Measurements from ENCODE around the gene CD22.
"Not testable (repeated sequence)": the region's sequence is repeated elsewhere in the genome, so short reads cannot be mapped to it uniquely, and the experiment has no call there.

CD22 gene

DNA sequence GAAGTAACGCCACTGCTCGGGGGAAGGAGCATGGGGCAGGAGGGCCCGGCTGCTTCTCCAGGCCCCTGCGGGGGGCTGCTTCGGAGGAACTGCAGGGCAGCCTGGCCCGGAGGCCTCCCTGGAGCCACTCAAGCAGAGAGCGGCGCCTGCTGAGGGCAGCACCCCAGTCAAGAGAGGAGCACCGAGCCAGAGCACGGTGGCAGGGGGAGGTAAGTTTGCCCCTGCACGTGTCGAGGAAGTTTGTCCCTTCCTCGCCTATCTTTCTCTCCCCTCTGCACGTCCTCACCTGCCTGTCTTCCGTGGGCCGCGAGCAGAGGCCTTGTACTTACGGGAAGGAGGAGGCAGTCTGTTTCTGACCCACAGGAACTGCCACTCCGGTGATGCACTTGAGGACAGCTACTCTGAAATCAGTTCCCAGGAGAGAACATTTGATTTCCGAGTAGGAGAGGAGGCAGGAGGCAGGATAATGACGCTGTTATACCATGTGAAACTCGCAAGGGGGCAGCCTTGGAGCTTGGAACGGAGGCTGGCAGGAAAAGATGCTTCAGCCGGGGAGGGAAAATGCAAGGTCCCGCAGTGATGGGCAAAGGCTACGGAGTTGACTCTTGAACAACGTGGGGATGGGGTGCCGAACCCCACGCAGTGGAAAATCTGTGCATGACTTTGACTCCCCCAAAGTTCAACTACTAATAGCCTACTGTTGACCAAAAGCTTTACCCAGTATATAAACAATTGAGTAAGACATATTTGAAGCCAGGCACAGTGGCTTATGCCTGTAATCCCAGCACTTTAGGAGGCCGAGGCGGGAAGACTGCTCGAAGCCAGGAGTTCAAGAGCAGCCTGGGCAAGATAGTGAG, 23.7 kb downstream of the CD22 start:
- ChIA-PET POLR2A (ENCODE audit: low non-redundant PET) (no interaction called here), CTCF (interaction anchor here (0.5 to 2.7 kb wide), 25 partner anchors 8 to 560 kb away, joined by 3 to 52 read pairs (median 4); no protein-coding TSS in a partner anchor)
- peak; percentile 86 for DNase-seq (ENCODE audit: low spot score)
- no peak overlapping the region for H3K27ac ChIP-seq
- TF ChIP-seq, protein P1, sequence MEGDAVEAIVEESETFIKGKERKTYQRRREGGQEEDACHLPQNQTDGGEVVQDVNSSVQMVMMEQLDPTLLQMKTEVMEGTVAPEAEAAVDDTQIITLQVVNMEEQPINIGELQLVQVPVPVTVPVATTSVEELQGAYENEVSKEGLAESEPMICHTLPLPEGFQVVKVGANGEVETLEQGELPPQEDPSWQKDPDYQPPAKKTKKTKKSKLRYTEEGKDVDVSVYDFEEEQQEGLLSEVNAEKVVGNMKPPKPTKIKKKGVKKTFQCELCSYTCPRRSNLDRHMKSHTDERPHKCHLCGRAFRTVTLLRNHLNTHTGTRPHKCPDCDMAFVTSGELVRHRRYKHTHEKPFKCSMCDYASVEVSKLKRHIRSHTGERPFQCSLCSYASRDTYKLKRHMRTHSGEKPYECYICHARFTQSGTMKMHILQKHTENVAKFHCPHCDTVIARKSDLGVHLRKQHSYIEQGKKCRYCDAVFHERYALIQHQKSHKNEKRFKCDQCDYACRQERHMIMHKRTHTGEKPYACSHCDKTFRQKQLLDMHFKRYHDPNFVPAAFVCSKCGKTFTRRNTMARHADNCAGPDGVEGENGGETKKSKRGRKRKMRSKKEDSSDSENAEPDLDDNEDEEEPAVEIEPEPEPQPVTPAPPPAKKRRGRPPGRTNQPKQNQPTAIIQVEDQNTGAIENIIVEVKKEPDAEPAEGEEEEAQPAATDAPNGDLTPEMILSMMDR (conservative IDR thresholded peaks at IDR 0.05; ENCODE audit: low read depth): peak; percentile 83

DNA sequence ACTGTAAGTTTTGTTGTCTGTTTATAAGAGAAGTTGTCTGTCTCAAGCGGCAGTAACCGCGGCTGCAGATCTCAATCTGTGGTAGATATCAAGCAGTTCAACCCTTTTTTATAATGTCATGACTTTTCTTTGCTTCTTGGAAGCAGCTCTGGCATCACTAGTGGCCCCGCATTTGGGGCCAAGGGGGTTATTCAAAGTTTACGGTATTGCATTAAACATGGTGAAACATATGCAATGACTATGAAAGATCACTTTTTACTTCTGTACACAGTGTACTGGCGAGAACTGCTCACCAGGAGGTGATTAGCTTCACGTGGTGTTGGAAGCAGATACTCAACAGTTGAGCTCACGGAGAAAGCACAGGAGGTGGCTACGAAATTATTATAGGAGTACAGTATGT, 24.6 kb downstream of the CD22 start:
- H3K27ac ChIP-seq: no peak overlapping the region
- no peak for DNase-seq (ENCODE audit: low spot score)
- POLR2A ChIA-PET (ENCODE audit: low non-redundant PET): no interaction called here
- TF ChIP-seq, protein P1 (conservative IDR thresholded peaks at IDR 0.05; ENCODE audit: low read depth): no peak
- CTCF ChIA-PET: interaction anchor here (0.6 to 2.7 kb wide), 11 partner anchors 8 to 142 kb away, joined by 3 to 52 read pairs (median 6); no protein-coding TSS in a partner anchor

DNA sequence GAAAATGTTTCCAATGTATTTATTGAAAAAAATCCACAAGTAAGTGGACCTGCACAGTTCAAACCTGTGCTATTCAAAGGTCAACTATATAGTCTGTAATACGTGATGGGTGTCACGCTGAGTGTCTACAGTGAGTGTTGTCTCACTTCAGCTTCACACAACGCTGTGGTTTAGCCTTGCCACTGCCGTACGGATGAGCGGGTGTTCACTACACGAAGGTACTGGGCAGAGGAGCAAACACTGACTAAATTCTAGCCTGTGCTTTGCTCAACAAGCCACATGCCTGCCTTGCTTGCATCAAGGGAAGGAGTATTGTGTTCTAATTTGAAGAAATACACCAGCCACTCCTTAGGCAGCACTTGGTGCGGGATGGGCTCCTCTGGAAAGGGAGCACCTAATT, 25.9 kb downstream of the CD22 start:
- ChIA-PET CTCF (interaction anchor here (0.6 to 2.7 kb wide), 6 partner anchors 86 to 289 kb away, joined by 4 to 52 read pairs (median 4); partner anchors contain the start of gene USF2), POLR2A (ENCODE audit: low non-redundant PET) (no interaction called here)
- no peak overlapping the region for H3K27ac ChIP-seq
- TF ChIP-seq, protein P1 (conservative IDR thresholded peaks at IDR 0.05; ENCODE audit: low read depth): no peak
- DNase-seq (ENCODE audit: low spot score): no peak

DNA sequence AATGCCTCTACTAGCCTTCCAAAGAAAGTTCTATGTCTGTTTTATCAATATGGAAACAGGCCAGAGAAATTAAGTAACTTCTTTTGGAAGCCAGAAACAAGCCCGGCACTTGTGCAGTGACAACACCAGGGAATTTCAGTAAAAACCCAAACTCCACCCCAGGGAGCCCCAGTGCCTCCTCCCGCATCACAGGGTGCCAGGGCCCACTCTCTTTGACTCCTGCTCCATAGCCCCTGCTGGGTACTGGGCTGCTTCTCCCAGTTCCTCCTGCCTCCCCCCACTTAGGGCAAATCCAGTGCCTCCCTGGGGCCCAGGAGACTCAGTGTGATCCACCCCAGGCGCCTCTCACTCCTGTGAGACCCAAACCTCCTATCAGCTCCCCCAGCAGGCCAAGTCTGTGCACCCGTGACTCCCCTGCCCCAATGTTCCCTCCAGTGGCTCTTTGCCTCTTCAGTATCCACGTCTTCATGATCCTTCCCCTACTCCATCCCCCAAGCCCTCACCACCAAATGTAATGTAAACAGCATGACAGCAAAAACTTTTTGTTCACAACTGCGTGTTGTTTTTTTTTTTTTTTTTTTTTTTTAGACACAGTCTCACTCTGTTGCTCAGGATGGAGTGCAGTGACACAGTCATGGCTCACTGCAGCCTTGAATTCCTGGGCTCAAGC, 26.9 kb downstream of the CD22 start:
- TF ChIP-seq, protein P1 (conservative IDR thresholded peaks at IDR 0.05; ENCODE audit: low read depth): no peak
- CTCF ChIA-PET: interaction anchor here (2.6 kb wide), 1 partner anchor 112 kb away, joined by 5 read pairs; no protein-coding TSS in a partner anchor
- DNase-seq (ENCODE audit: low spot score): no peak
- no peak overlapping the region for H3K27ac ChIP-seq
- POLR2A ChIA-PET (ENCODE audit: low non-redundant PET): no interaction called here

DNA sequence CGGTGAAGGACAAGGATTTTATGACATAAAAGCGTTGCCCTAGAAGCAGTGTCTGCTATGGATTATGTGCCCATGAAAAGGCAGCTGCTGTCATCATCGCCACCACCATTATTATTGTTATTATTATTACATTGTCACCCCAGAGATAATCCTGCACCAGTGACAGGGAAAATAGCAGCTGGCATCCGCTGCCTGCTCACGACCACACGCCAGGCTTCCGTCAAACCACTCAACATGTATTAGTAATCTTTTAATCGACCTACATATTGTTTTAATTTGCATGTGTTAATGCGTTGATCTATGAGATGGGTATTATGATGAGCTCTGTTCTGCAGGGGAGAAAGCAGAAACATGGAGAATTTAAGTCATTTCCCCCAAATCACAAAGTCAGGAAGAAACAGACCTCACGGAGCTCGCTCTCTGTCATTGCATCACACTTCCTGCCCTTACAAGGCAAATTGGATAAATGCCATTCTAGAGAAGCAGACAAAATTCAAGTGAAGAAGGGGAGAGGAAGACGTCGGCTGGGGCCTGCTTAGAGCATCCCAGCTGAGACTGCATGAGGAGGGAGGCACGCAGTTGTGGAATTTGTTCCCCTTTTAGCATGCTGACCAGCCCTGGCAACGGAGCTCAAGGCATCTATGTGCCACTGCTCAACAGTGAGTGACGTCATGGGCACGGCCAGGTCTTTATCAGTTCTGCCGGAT, 29.0 kb downstream of the CD22 start, which contains the start of gene FFAR3:
FFAR3 (plus strand) TSS at position 594 of the 707 bp plus-strand sequence. CDS start 431 bp downstream, outside the sequence.
- TF ChIP-seq, protein P1 (conservative IDR thresholded peaks at IDR 0.05; ENCODE audit: low read depth): no peak
- DNase-seq (ENCODE audit: low spot score): no peak
- H3K27ac ChIP-seq: no peak within 1 kb of the TSS
- ChIA-PET POLR2A (ENCODE audit: low non-redundant PET) (no interaction called here), CTCF (interaction anchor here (1.2 to 2.6 kb wide), 2 partner anchors 110 to 137 kb away, joined by 3 to 5 read pairs; no protein-coding TSS in a partner anchor)

DNA sequence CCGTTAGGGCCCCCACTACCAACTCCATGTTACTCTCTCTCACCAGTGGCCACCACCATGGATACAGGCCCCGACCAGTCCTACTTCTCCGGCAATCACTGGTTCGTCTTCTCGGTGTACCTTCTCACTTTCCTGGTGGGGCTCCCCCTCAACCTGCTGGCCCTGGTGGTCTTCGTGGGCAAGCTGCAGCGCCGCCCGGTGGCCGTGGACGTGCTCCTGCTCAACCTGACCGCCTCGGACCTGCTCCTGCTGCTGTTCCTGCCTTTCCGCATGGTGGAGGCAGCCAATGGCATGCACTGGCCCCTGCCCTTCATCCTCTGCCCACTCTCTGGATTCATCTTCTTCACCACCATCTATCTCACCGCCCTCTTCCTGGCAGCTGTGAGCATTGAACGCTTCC, 29.8 kb downstream of the CD22 start:
- DNase-seq (ENCODE audit: low spot score); H3K27ac ChIP-seq; POLR2A ChIA-PET (ENCODE audit: low non-redundant PET): not testable (repeated sequence)
- CTCF ChIA-PET: interaction anchor here (1.2 to 2.6 kb wide), 2 partner anchors 109 to 136 kb away, joined by 3 to 5 read pairs; no protein-coding TSS in a partner anchor

DNA sequence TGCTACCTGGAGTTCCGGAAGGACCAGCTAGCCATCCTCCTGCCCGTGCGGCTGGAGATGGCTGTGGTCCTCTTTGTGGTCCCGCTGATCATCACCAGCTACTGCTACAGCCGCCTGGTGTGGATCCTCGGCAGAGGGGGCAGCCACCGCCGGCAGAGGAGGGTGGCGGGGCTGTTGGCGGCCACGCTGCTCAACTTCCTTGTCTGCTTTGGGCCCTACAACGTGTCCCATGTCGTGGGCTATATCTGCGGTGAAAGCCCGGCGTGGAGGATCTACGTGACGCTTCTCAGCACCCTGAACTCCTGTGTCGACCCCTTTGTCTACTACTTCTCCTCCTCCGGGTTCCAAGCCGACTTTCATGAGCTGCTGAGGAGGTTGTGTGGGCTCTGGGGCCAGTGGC, 30.4 kb downstream of the CD22 start:
- DNase-seq (ENCODE audit: low spot score); POLR2A ChIA-PET (ENCODE audit: low non-redundant PET); H3K27ac ChIP-seq; CTCF ChIA-PET: not testable (repeated sequence)

DNA sequence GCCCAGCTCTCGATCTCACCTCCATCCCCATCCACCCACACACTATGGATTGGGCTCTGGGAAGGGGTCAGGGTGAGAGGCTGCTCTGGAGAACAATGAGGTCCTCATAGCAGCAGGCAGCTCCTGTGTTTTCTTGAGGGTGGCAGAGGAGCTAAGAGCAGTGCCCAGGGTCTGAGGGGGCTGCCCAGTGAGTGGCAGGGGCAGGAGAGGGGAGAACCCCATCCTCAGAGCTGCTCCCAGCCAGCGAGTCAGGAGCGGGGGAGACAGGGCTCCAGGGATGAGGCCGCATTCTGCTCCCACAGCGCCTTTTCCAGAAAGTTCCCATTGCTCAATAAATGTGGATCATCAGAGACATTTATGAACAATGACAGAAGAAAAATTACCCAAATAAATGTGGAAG, 31.1 kb downstream of the CD22 start:
- CTCF ChIA-PET; DNase-seq (ENCODE audit: low spot score); POLR2A ChIA-PET (ENCODE audit: low non-redundant PET); H3K27ac ChIP-seq: not testable (repeated sequence)

Measured in RWPE1 (cell line).